K562 (cell line): ENCODE data around the gene HERC3. TPM values are rescaled to one million over a fixed set of nuclear protein-coding genes. Genes with fewer than 3 reads are reported as not detected.

Source experiments
- BDP1 ChIP-seq: IDR thresholded peaks from 3 replicates; pipeline ENCODE4 v1.6.1; 2011; ENCODE audit not compliant: insufficient read length, insufficient read depth
- CHCHD3 ChIP-seq: fragments of 250-450 bp; sonication (Bioruptor Pico); IDR thresholded peaks from 2 replicates; pipeline ENCODE4 v2.1.2; 2022; ENCODE audit warnings: mild to moderate bottlenecking
- DPF2 ChIP-seq: fragments of 450-650 bp; IDR thresholded peaks from 2 replicates; pipeline ENCODE4 v1.6.1; 2016
- FOSL1 ChIP-seq: fragments of 200-800 bp; sonication (Bioruptor generic); conservative IDR thresholded peaks from 2 replicates; pipeline ENCODE4 v1.6.1; 2016; ENCODE audit warnings: missing genetic modification characterization, missing compliant biosample characterization
- FOXK2 ChIP-seq, 2 experiments: fragments of 450-650 bp; IDR thresholded peaks in 1 of 2; conservative IDR thresholded peaks in 1 of 2; 2 replicates each; pipeline ENCODE4 v1.6.1; 2016; ENCODE audit warnings: low read depth in 2 of 2, mild to moderate bottlenecking in 1 of 2
- JUN ChIP-seq, 2 experiments: sonication (generic) in 1 of 2; formaldehyde crosslinking in 1 of 2; IDR thresholded peaks; 2 replicates each; pipeline versions ENCODE4 v1.6.1 to v1.8.0; 2012 to 2022; ENCODE audit warnings: borderline replicate concordance in 2 of 2, mild to moderate bottlenecking in 2 of 2, improper control_type of control experiment in 1 of 2, low read depth in 1 of 2, low read length in 1 of 2, missing genetic modification reagents in 1 of 2
- KAT2B ChIP-seq: IDR thresholded peaks from one replicate; pipeline ENCODE4 v1.6.1; 2012; ENCODE audit warnings: low read depth, mild to moderate bottlenecking, control low read depth, inconsistent platforms, low read length, moderate library complexity
- KAT7 ChIP-seq: sonication (generic); formaldehyde crosslinking; IDR thresholded peaks from 2 replicates; pipeline ENCODE4 v1.8.0; 2022; ENCODE audit warnings: missing genetic modification reagents, mild to moderate bottlenecking, borderline replicate concordance
- KAT8 ChIP-seq: fragments of 450-650 bp; IDR thresholded peaks from 2 replicates; pipeline ENCODE4 v1.6.1; 2016; ENCODE audit warnings: low read depth, mild to moderate bottlenecking
- KDM4B ChIP-seq, 2 experiments: fragments of 450-650 bp in 1 of 2; sonication (generic) in 1 of 2; IDR thresholded peaks; 2 replicates each; pipeline ENCODE4 v1.6.1; 2016 to 2017; ENCODE audit warnings: borderline replicate concordance in 2 of 2, antibody characterized with exemption in 1 of 2, low read depth in 1 of 2, mild to moderate bottlenecking in 1 of 2
- MITF ChIP-seq: IDR thresholded peaks from 2 replicates; pipeline ENCODE4 v1.6.1; 2014; ENCODE audit warnings: antibody characterized with exemption
- MYBL2 ChIP-seq, 2 experiments: fragments of 450-650 bp in 1 of 2; sonication (generic) in 1 of 2; formaldehyde crosslinking in 1 of 2; IDR thresholded peaks; 2 replicates each; pipeline versions ENCODE4 v1.6.1 to v1.8.1; 2017 to 2022; ENCODE audit warnings: borderline replicate concordance in 1 of 2, inconsistent platforms in 1 of 2, low read depth in 1 of 2, mild to moderate bottlenecking in 1 of 2, missing genetic modification reagents in 1 of 2, moderate library complexity in 1 of 2
- NFRKB ChIP-seq: fragments of 450-650 bp; IDR thresholded peaks from 2 replicates; pipeline ENCODE4 v1.6.1; 2016; ENCODE audit warnings: low read depth
- POLR2B ChIP-seq: fragments of 450-650 bp; IDR thresholded peaks from 2 replicates; pipeline ENCODE4 v1.6.1; 2018; ENCODE audit warnings: low read depth; ENCODE audit not compliant: partially characterized antibody
- POLR3G ChIP-seq: IDR thresholded peaks from 2 replicates; pipeline ENCODE4 v1.6.1; 2011; ENCODE audit not compliant: insufficient read length, insufficient replicate concordance; ENCODE audit errors: extremely low read depth
- TAF15 ChIP-seq: fragments of 200-400 bp; formaldehyde crosslinking; IDR thresholded peaks from 2 replicates; pipeline ENCODE4 v1.6.1; 2017; ENCODE audit warnings: mild to moderate bottlenecking, low read depth, low read length, moderate library complexity
- TEAD2 ChIP-seq: fragments of 450-650 bp; IDR thresholded peaks from 2 replicates; pipeline ENCODE4 v1.6.1; 2016; ENCODE audit warnings: missing genetic modification characterization, control low read depth, missing compliant biosample characterization
- WHSC1 ChIP-seq: IDR thresholded peaks from one replicate; pipeline ENCODE4 v1.6.1; 2012; ENCODE audit warnings: low read length, control low read depth, inconsistent platforms
- ZBTB26 ChIP-seq: fragments of 450-650 bp; formaldehyde crosslinking; IDR thresholded peaks from 2 replicates; pipeline ENCODE4 v1.4.0; 2022; ENCODE audit warnings: missing genetic modification characterization
- ZKSCAN8 ChIP-seq: fragments of 200-800 bp; sonication (Bioruptor generic); IDR thresholded peaks from 2 replicates; pipeline ENCODE4 v1.6.1; 2016; ENCODE audit warnings: missing genetic modification characterization, missing compliant biosample characterization
- ZNF165 ChIP-seq: fragments of 250-450 bp; sonication (Bioruptor Pico); IDR thresholded peaks from 2 replicates; pipeline ENCODE4 v1.4.0; 2020; ENCODE audit warnings: borderline replicate concordance
- ZNF3 ChIP-seq: fragments of 250-450 bp; sonication (Bioruptor Pico); IDR thresholded peaks from 2 replicates; pipeline ENCODE4 v1.5.0; 2021; ENCODE audit warnings: mild to moderate bottlenecking, moderate library complexity
- ZNF583 ChIP-seq: fragments of 250-450 bp; sonication (Bioruptor Pico); IDR thresholded peaks from 2 replicates; pipeline ENCODE4 v1.4.0; 2020
- ZNF696 ChIP-seq: fragments of 250-450 bp; sonication (Bioruptor Pico); conservative IDR thresholded peaks from 2 replicates; pipeline ENCODE4 v1.4.0; 2020; ENCODE audit warnings: mild to moderate bottlenecking, moderate library complexity
- ZNF764 ChIP-seq: fragments of 250-450 bp; sonication (Bioruptor Pico); IDR thresholded peaks from 2 replicates; pipeline ENCODE4 v1.4.0; 2020; ENCODE audit warnings: low read depth, mild to moderate bottlenecking, moderate library complexity
- ZNF778 ChIP-seq: fragments of 450-650 bp; formaldehyde crosslinking; IDR thresholded peaks from 2 replicates; pipeline ENCODE4 v1.4.0; 2020; ENCODE audit warnings: mild to moderate bottlenecking, moderate library complexity
- ZNF79 ChIP-seq: fragments of 250-450 bp; sonication (Bioruptor Pico); IDR thresholded peaks from 2 replicates; pipeline ENCODE4 v1.4.0; 2020; ENCODE audit warnings: low read depth, mild to moderate bottlenecking, moderate library complexity
- polyA plus RNA-seq, 8 experiments: library from polyadenylated mRNA; depleted of rRNA in 4 of 8; stranded (reverse) in 5 of 8; unstranded in 3 of 8; fragments of >200 nt; fragmentation: Nextera tagmentation in 2 of 8; fragmentation: Illumina TruSeq in 1 of 8; extraction: Ambion mirVana in 2 of 8; extraction: Trizol in 1 of 8; gene quantifications; 2 replicates each; pipeline versions ENCODE4 v1.2.1 to v1.2.3, GENCODE V29; 2011 to 2014; ENCODE audit warnings: inconsistent platforms in 1 of 8, missing spikeins in 1 of 8
- total RNA-seq, 7 experiments: library from RNA; depleted of rRNA in 6 of 7; stranded (reverse); fragments of >200 nt in 6 of 7; fragmentation: Illumina TruSeq in 2 of 7; extraction: Trizol in 2 of 7; gene quantifications; 2 replicates each; pipeline versions ENCODE4 v1.2.1 to v1.2.3, GENCODE V29; 2011 to 2021; ENCODE audit warnings: low replicate concordance in 1 of 7

Gene HERC3
- total and polyA plus RNA-seq, 9 of the 15 experiments (the other 6 are each of a cell fraction or from before 2014, with no cell fraction given) = 1.8 to 13.1 (median 7.6) TPM

GRCh38 chr4:88592600-88593448, 544 bp downstream of the HERC3 start (continued):
- TF ChIP-seq TEAD2 (tag) (no peak), CHCHD3 (CRISPR knock-in tag) (no peak), POLR3G (no peak), ZNF79 (CRISPR knock-in tag) (no peak), NFRKB (no peak), ZNF696 (CRISPR knock-in tag) (no peak), KAT2B (no peak), MITF (no peak), ZNF778 (CRISPR knock-in tag) (no peak), ZNF583 (CRISPR knock-in tag) (no peak), DPF2 (no peak), ZKSCAN8 (CRISPR knock-in tag) (no peak), TAF15 (no peak), ZNF3 (CRISPR knock-in tag) (no peak), ZNF165 (no peak), KAT7 (CRISPR knock-in tag) (0 out of 2 replicates have a peak, but pooled peaks have one; percentile 53), MYBL2 (IDR thresholded peaks at IDR 0.05; ENCODE audit: low read depth) (no peak), MYBL2 (CRISPR knock-in tag; IDR thresholded peaks at IDR 0.05; ENCODE audit: borderline replicate concordance) (no peak), POLR2B (no peak), JUN (IDR thresholded peaks at IDR 0.05; ENCODE audit: borderline replicate concordance, low read depth, low read length) (no peak), JUN (CRISPR knock-in tag; IDR thresholded peaks at IDR 0.05; ENCODE audit: borderline replicate concordance) (no peak), BDP1 (no peak), ZBTB26 (CRISPR knock-in tag) (no peak), ZNF764 (no peak), WHSC1 (no peak), FOSL1 (tag) (0 out of 2 replicates have a peak, but pooled peaks have one; percentile 27), KAT8 (no peak), KDM4B (IDR thresholded peaks at IDR 0.05; ENCODE audit: borderline replicate concordance in 2 of 2, low read depth in 1 of 2) (no peak), FOXK2 (conservative IDR thresholded peaks at IDR 0.05 in 1 of 2, IDR thresholded peaks at IDR 0.05 in 1 of 2; ENCODE audit: low read depth in 2 of 2) (peak; percentile 53 to 60; a peak in 1 of 4 replicates)
